ENCODE results near the gene NUDT14.
A peak's percentile ranks its signal among the peaks of the same experiment; 100 is the strongest.

NUDT14 gene

DNA sequence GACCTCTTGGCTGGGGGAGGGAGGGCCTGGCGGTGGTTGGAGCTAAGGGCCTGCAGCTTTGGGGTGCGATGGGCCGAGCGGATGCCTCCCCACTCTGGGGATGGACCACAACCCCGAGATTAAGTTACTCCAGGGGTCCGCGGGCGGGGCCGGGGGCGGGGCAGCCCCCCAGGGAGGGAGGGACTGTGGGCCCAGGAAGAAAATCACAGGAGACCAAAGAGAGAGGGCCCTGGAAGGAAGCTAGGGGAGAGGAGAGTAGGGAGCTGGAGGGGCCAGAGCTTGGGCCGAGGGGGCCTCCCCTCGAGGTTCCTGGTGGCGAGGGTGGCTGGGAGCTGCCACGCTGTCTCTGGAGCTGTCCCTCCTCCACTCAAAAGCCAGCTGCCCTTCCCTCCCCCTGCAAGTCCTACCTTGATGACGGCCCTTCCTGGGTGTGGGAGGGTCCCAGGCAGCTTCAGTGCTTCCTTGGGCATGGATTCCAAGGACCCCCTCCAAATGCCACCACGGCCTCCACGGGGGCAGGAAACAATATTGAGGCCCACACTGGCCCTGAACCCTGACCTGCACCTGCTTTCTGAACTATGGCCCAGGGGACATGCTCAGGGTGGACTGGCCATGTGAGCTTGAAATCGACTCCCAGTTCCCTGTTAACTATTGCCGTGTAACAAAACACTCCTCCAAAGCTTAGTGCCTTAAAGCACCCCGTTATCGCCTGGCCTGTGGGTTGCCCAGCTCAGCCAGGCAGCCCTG, 610 bp upstream of the NUDT14 start:
- Histone ChIP-seq H3K4me3 (ENCODE audit: low read length) (peak overlapping the region; percentile 94), H3K79me2 (ENCODE audit: low read length) (no peaks in the 10 kb centered on the region), H4K20me1 (ENCODE audit: insufficient read depth, low read length) (no peaks in the 10 kb centered on the region), H3K27ac (ENCODE audit: low read length) (no peak overlapping the region), H3K27me3 (ENCODE audit: low read depth, low read length) (peaks cover 12% of the 10 kb centered on the region), H2AFZ (ENCODE audit: low read depth, low read length) (no peak overlapping the region), H3K9ac (ENCODE audit: low read length) (no peak overlapping the region), H3K4me2 (ENCODE audit: low read length) (peak overlapping the region; percentile 68), H3K9me3 (ENCODE audit: insufficient read depth, low read length) (no peaks in the 10 kb centered on the region), H3K36me3 (replicated peaks; ENCODE audit: low read depth, low read length) (no peaks in the 10 kb centered on the region), H3K4me1 (ENCODE audit: low read length) (peaks cover 5% of the 10 kb centered on the region)
- TF ChIP-seq EZH2phosphoT487 (IDR thresholded peaks at IDR 0.05; ENCODE audit: low read depth) (no peak), CTCF (IDR thresholded peaks at IDR 0.05; ENCODE audit: low read depth, low read length) (no peak)

GRCh38 chr14:105179191-105179590, 1.9 kb downstream of the NUDT14 start:
- no peak overlapping the region for H3K4me2 ChIP-seq (ENCODE audit: low read length)
- no peaks in the 10 kb centered on the region for H3K9me3 ChIP-seq (ENCODE audit: insufficient read depth, low read length)
- H3K4me1 ChIP-seq (ENCODE audit: low read length): peaks cover 17% of the 10 kb centered on the region
- H3K4me3 ChIP-seq (ENCODE audit: low read length): no peak overlapping the region
- H3K27ac ChIP-seq (ENCODE audit: low read length): no peak overlapping the region
- H3K9ac ChIP-seq (ENCODE audit: low read length): no peak overlapping the region
- H3K36me3 ChIP-seq (replicated peaks; ENCODE audit: low read depth, low read length): no peaks in the 10 kb centered on the region
- H3K27me3 ChIP-seq (ENCODE audit: low read depth, low read length): peaks cover 10% of the 10 kb centered on the region
- H2AFZ ChIP-seq (ENCODE audit: low read depth, low read length): no peak overlapping the region
- TF ChIP-seq EZH2phosphoT487 (IDR thresholded peaks at IDR 0.05; ENCODE audit: low read depth) (no peak), CTCF (IDR thresholded peaks at IDR 0.05; ENCODE audit: low read depth, low read length) (no peak)
- H3K79me2 ChIP-seq (ENCODE audit: low read length): no peaks in the 10 kb centered on the region
- H4K20me1 ChIP-seq (ENCODE audit: insufficient read depth, low read length): no peaks in the 10 kb centered on the region

DNA sequence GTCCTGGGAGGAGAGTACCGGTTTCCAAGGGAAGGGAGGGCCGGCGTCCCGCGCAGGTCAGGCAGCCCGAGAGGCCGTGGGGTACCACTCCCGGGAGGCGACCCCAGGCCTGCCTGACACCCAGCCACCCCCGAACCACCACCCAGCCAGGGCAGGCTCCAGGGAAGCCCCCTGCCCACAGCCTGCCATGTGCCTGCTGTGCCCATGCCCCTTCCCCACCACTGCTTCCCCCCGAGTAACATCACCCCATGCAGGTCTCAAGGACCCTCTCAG, 2.3 kb downstream of the NUDT14 start:
- no peak overlapping the region for H3K9ac ChIP-seq (ENCODE audit: low read length)
- peaks cover 17% of the 10 kb centered on the region for H3K4me1 ChIP-seq (ENCODE audit: low read length)
- no peak overlapping the region for H2AFZ ChIP-seq (ENCODE audit: low read depth, low read length)
- peaks cover 6% of the 10 kb centered on the region for H3K27me3 ChIP-seq (ENCODE audit: low read depth, low read length)
- no peaks in the 10 kb centered on the region for H4K20me1 ChIP-seq (ENCODE audit: insufficient read depth, low read length)
- no peak overlapping the region for H3K4me3 ChIP-seq (ENCODE audit: low read length)
- no peak overlapping the region for H3K27ac ChIP-seq (ENCODE audit: low read length)
- H3K9me3 ChIP-seq (ENCODE audit: insufficient read depth, low read length): no peaks in the 10 kb centered on the region
- no peak overlapping the region for H3K4me2 ChIP-seq (ENCODE audit: low read length)
- no peaks in the 10 kb centered on the region for H3K36me3 ChIP-seq (replicated peaks; ENCODE audit: low read depth, low read length)
- H3K79me2 ChIP-seq (ENCODE audit: low read length): no peaks in the 10 kb centered on the region
- TF ChIP-seq EZH2phosphoT487 (IDR thresholded peaks at IDR 0.05; ENCODE audit: low read depth) (no peak), CTCF (IDR thresholded peaks at IDR 0.05; ENCODE audit: low read depth, low read length) (no peak)

- Histone ChIP-seq H3K79me2 (ENCODE audit: low read length) (no peaks in the 10 kb centered on the region), H3K9ac (ENCODE audit: low read length) (no peak overlapping the region), H3K27me3 (ENCODE audit: low read depth, low read length) (peaks cover under 1% of the 10 kb centered on the region; the same call in 1 of the 2 replicates), H2AFZ (ENCODE audit: low read depth, low read length) (no peak overlapping the region), H3K4me1 (ENCODE audit: low read length) (peaks cover 17% of the 10 kb centered on the region), H4K20me1 (ENCODE audit: insufficient read depth, low read length) (no peaks in the 10 kb centered on the region), H3K9me3 (ENCODE audit: insufficient read depth, low read length) (no peaks in the 10 kb centered on the region), H3K27ac (ENCODE audit: low read length) (no peak overlapping the region), H3K4me3 (ENCODE audit: low read length) (no peak overlapping the region), H3K36me3 (replicated peaks; ENCODE audit: low read depth, low read length) (no peaks in the 10 kb centered on the region), H3K4me2 (ENCODE audit: low read length) (no peak overlapping the region)
- TF ChIP-seq EZH2phosphoT487 (IDR thresholded peaks at IDR 0.05; ENCODE audit: low read depth): no peak
- TF ChIP-seq CTCF (IDR thresholded peaks at IDR 0.05; ENCODE audit: low read depth, low read length): peak; percentile 6; the same call in 1 of the 2 replicates
Measured at GRCh38 chr14:105178069-105178867, 2.8 kb downstream of the NUDT14 start.

All from OCI-LY3 (cell line).